Cardiac septum (tissue), 1 donor: ENCODE measurements around the gene SERPINE2. TPM values are rescaled to one million over a fixed set of nuclear protein-coding genes. Genes with fewer than 3 reads are reported as not detected.
"Not testable (repeated sequence)": the region's sequence is repeated elsewhere in the genome, so short reads cannot be mapped to it uniquely, and the experiment has no call there.

Experiments
- DNase-seq: peaks from one replicate; pipeline ENCODE4 v3.0.0-alpha.2; 2020; ENCODE audit warnings: low spot score
- intact Hi-C: fragments of 100-400 bp; cut with DNase I; formaldehyde crosslinking; loops from one replicate; pipeline ENCODE4 v1.14.0; 2022
- total RNA-seq: library from RNA; stranded (reverse); fragmentation: NEBNext Ultra II Directional; extraction: Animal tissue kit (Norgen Biotek cat#: 25700); gene quantifications from one replicate; pipeline ENCODE4 v1.2.1, GENCODE V29; 2021
- donor health status: DM: no; HTN: no; CAD: no.

The SERPINE2 gene
- total RNA-seq, 1 donor from 2014 or later, result 91.5 TPM

DNA sequence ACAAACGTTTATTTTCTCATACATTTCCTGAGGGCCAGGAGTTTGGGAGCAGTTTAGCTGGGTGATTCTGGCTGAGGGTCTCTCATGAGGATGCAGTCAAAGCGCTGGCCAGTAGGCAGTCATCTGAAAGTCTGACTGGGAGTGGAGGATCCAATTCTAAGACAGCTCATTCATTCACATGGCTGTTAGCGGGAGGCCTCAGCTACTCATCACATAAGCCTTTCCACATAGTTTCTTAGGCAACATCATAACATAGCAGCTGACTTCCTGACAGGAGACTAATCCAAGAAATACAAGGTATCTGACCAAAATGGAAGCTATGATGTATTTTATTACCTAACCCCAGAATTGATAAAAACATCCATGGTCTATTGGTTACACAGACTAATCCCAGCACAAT is 84.7 kb downstream of the SERPINE2 start:
- intact Hi-C loops, result loop anchor here (10.0 kb wide), 1 partner anchor 630 kb away; the partner anchor contains the start of gene CUL3
- DNase-seq, result no peak

DNA sequence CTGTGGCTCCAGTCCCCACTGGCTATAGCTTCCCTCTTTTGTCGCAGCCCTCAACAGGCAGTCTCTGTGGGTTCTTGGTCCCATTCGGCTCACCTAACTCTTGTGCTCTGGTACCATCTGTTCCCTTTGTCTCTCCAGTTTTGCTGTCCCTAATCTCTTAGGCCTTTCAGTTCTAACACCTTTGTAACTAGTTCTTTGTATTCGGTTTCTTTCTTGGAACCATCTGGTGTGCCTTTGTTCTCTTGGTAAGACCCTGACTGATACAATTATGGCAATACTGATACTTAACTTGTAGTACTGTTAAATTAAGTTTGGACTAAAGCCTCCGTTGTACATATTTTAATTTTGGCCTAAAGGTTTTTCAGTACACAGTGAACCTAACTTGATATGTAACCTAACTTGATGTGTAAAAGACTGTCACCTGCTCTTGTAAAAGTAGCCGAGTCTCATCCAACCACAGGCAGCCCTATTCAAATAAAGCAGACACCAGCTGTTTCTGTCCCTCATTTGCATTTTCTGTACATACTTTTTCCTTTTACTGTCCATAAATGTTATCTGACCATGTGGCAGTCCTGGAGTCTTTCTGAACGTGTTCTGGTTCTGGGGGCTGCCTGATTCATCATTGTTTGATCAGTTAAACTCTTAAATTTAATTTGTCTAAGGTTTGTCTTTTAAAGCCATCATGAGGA is 86.7 kb downstream of the SERPINE2 start:
- intact Hi-C loops, result loop anchor here (10.0 kb wide), 1 partner anchor 632 kb away; the partner anchor contains the start of gene CUL3
- DNase-seq, result no peak

DNA sequence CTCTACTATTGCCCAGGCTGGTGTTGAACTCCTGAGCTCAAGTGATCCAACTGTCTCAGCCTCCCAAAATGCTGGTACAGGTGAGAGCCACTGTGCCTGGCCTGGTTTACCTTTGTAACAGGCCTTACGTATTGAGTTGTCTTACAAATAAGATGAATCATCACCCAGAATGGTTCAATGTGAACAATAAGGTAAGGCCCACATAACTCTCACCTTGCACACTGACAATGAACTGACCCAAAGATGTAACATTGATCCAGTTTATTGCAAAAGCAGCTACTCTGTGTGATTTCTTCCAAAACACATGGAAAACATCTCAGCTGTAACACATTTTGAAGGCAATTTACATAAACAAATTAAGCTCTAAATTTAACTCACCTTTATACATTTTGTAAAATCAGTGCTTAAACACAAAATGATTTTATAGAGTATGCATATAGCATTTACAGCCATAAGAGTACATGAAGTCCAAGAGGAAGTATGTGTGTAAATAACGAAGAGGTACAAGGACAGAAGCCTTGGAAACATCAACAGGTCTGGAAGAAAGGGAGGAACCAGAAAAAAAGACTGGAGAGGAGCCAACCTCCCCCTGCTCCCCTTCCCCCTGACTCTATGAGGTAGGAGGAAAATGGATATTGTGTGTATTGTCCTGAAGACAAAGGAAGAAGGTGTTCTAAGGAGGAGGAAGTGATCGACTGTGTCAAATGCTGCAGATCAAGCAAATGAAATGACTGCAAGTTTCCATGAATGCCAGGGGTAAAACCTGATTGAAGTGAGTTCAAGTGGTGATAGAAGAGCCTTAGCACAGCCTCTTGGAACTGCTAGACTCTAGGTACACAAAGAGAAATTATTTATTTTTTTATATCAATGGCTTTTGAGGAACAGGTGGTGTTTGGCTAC is 88.4 kb downstream of the SERPINE2 start:
- intact Hi-C loops, result loop anchor here (10.0 kb wide), 1 partner anchor 634 kb away; the partner anchor contains the start of gene CUL3

DNA sequence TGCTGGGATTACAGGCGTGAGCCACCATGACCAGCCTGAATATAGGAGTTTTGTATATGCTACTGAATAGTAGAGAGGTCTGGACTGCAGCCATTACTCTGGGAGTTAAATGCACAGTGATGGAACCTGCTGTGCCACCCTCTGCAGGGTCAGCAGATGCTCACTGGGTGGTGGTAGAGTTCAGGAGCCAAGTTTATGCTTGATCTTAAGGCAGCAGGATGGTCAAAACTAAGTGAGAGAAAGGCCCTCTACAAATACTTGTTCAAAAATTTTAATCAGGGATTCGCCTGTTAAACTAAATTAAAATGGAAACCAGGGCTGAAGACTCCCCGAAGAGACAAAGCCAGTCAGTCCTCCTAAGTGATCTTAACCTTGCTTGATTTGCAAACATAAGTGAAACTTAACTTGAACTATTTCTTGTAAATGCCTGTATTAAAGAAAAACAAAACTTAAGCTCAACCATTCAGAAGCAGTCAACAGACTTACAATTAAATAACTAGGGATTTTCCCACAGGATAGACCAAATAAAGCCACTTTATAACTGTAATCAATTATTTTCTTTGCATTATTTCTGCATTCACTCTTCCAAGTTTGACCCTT is 89.7 kb downstream of the SERPINE2 start:
- intact Hi-C loops, result loop anchor here (5.0 kb wide), 1 partner anchor 112 kb away; the partner anchor contains the start of gene AP1S3

More for the DNA sequence above, 88.4 kb downstream of the SERPINE2 start:
- no peak for DNase-seq

DNA sequence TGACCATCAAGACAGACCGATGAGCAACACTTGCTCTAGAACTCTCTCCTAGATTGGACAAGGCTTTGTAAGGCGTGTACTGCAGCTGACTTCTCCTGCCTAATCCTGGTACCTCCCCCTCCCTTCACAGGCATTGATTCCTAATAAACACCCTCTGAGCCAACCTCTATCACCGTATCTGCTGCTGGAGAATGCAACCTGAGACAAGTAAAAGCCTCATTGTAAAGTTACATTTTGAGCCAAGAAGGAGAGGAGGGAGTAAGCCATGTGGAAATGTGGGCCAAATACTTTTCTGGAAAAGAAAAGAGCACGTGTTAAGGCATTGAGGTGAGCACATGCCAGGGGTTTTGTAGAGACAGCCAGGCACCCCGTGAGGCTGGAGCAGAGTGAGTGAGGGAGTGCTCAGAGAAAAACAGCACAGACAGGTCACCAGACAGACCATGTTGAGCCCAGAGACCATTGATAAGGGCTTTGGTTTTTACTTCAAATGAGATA is 91.3 kb downstream of the SERPINE2 start:
- intact Hi-C loops, result loop anchor here (5.0 kb wide), 1 partner anchor 110 kb away; the partner anchor contains the start of gene AP1S3
- no peak for DNase-seq

More for the DNA sequence above, 89.7 kb downstream of the SERPINE2 start:
- no peak for DNase-seq

DNA sequence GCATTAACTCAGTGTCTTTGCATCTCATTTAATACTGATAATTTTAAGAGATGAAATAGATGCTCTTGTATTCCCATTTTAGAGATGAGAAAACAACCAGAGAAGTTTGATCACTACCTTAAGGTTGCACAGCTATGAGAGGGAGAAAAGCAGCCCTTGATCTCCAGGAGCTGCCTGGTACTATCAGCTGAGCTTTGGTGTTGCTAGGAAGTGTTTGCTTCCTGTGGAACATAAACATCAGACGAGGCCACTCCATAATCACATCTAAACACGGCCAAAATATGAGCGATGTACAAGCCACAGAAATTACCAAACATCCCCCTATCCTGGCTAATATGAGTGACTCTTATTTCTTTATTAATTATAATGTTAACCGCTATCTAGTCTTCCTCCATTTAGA is 93.3 kb downstream of the SERPINE2 start:
- DNase-seq, result no peak
- intact Hi-C loops, result loop anchor here (1.0 to 5.0 kb wide), 2 partner anchors 12 to 108 kb away; partner anchors contain the start of genes AP1S3 and MRPL44

DNA sequence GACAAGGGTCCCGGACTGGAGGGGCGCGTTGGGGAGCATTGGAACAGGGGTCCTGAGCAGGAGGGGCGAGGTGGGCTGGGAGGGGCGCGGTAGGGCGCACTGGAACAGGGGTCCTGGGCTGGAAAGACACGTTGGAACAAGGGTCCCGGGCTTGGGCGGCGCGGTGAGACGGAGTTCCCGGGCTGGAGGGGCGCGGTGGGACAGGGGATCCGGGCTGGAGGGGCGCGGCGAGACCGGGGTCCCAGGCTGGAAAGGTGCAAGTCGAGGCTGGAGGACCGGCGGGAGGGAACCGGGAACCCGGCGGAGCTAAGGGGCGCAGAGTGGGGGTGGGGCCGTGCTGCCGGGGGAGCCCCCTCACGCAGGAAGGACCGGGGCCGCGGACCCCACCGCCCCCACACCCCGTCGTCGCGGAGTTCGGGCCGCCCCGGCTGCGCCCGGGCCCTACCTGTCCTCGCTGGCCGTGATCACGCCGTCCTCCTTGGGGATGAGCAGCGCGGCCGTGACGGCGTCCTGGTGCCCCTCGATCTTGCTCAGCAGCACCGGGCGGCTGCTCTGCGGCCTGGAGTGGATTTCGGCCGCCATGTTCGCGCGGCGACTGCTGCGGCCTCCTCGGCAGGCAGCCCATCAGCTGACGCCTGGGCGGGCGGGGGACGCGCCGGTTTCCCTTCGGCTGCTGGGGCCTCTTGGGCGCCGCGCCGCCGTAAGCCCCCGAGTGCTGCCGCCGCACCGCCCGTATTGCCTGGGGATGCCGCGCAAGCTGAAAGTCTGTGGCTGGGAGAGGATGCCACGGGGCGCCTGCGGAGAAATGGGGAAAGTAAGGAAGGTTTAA is 94.2 kb downstream of the SERPINE2 start, which contains the start of gene WDFY1:
Gene WDFY1 (minus strand): TSS at position 633 of the 829 bp plus-strand sequence. CDS start 51 bp downstream, at position 582.
- DNase-seq, result peak; percentile 94
- intact Hi-C loops, result loop anchor here (1.0 to 5.0 kb wide), 2 partner anchors 12 to 108 kb away; partner anchors contain the start of genes AP1S3 and MRPL44

DNA sequence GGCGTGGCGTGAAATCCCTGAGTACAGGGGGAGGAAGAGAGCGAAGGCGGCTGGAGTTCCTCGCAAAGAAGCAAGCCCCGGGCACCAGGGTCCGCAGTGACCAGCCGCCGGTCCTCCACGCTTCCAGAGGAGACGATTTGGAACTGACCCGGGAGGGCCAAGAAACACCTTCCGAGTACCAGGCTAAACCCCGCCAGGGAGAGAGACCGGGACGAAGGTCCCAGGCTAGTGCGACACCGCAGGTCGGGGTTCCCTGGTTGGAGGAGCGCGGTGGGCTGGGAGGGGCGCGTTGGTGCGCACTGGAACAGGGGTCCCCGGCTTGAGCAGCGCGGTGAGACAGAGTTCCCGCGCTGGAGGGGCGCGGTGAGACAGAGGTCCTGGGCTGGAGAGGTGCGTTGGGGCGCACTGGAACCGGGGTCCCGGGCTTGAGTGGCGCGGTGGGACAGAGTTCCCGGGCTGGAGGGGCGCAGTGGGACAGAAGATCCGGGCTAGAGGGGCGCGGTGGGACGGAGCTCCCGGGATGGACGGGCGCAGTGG is 94.9 kb downstream of the SERPINE2 start:
- intact Hi-C loops, result no loop called here
- DNase-seq, result peak; percentile 78

DNA sequence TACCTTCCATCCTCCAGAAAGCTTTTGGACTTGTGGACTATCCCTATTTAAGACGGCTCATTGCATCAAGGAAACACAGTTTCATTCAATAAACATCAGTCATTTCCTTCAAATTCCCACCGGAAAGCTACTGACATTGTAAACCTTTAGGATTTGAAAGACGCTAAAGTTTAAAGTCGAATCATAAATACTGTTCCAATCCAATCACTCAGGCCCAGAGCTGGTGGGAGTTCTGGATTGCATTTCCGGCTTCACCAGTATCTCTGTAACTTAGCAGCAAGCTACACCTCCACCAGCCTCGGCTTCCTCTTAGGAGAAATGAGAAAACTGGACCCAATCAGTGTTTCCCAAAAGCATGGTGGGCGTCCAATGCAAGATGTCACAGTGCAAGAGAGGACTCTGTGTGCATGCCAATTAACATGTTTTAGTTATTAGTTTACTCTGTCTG is 95.5 kb downstream of the SERPINE2 start:
- intact Hi-C loops, result no loop called here
- no peak for DNase-seq

DNA sequence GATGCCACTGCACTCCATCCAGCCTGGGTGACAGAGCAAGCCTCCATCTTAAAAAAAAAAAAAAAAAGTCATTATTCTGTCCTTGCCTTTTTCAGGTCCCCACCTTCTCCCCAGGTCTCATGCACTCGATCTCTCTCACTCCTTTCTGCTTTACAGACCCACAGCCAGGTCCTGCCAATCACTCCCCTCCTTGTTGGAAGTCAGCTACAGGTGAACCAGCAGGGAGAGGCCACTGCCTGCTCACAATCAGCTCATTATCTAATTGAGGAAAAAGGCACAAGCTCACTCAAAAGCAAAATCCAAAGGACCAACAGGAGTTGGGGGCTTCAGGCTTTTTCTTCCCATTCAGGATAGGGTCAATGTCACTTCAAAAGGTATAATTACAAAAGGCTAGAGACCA is 96.0 kb downstream of the SERPINE2 start:
- DNase-seq, result no peak
- intact Hi-C loops, result no loop called here

DNA sequence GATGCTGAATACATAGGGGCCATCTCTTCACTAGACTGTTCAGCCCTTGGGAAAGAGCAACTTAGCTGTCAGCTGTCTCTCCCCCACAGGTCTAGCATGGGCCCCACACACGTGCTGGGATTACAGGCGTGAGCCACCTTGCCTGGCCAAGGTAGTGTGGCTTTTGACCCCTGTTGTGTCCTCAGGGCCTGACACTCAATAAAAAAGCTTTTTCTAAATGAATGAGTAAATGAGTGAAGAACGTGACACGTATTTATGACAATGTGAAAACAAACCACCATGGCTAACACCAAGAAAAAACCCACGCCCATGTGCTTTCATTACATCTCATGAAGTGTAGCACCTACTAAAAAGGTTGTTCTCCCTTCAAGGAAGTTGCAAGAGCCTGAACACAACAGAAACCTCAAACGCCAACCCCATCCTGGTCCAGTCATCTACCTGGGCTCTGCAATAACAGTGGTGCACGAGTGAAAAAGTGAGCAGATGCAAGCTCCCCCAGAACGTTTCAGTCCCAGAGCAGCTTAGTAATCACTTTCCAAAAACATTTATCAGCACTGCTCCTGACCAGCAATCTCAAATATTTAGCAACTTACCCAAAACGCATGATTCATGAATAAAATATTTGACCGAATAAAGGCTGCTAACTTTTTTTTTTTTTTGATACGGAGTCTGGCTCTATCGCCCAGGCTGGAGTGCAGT is 97.4 kb downstream of the SERPINE2 start:
- intact Hi-C loops, result no loop called here

DNA sequence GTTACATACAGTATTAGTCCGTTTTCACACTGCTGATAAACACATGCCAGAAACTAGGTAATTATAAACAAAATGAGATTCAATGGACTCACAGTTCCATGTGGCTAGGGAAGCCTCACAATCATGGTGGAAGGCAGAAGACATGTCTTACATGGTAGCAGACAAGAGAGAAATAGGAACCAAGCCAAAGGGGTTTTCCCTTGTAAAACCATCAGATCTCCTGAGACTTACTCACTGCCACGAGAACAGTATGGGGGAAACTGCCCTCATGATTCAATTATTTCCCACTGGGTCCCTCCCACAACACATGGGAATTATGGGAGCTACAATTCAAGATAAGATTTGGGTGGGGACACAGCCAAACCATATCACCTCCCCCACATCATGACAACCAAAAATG is 99.6 kb downstream of the SERPINE2 start:
- intact Hi-C loops, DNase-seq: not testable (repeated sequence)

More for the DNA sequence above, 97.4 kb downstream of the SERPINE2 start:
- no peak for DNase-seq

DNA sequence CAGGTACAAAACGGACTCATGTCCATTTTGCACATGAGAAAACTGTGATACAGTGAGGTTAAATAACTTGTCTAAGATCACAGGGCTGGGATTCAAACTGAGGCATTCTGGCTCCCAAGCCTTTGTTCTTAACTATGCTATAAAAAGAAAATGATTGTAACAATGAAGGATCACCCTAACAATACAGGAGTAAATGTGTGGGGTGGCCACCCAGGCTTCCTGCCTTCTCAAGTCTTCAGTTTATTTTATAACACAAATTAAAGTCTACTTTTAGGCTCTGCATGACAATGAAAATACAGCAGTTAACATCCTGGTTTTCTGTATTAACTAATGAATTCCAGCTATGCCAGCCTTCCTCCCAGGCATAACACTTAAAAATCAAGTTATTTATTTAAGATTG is 101.6 kb downstream of the SERPINE2 start:
- no peak for DNase-seq
- intact Hi-C loops, result no loop called here

DNA sequence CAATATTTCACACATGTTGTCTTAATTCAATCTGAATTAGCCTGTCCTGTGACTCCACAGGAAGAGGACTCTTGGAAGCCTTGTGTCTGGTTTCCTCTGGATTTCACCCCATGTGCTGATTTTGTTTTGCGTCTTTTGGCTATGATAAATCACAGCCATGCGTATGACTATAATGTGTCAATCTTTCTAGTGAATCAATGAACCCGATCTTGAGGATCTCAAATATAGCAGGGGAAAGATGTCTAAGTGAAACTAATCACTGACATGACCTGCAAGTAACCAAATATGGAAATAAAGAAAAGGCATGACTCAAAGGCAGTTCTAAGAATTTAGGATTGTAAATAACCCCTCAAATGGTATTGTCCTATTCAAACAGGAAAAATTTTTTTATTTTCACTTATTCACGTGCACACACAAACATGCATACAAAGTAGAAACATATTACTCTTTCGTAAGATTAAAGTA is 102.2 kb downstream of the SERPINE2 start:
- intact Hi-C loops, result no loop called here
- no peak for DNase-seq

DNA sequence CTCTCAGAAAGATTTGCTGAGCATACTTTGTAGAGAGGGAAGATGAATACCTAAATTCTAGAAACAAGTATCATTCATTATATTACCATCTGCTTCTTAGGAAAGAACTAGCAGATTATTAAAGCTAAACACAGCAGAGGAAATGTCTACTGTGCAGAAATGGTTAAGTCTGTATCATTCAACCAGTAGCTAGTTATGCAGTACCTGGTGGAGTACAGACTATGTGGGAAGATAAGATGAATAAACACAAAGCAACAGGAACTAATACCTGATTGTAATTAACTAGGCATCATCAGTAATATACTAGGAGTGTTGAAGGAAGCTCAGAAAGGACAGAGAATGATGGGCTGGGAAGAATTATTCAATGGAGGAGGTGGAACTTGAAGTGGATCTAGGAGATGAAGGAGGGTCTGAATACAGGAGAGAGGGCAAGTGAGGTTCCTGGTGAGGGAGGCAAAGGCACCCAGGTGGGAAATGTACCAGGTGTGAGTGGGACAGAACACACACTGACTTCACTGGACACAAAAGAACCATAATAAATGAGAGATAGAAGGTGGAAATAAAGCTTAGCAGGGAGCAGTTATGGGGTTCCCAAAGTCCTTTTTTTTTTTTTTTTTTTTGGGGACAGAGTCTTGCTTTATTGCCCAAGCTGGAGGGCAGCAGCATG is 103.5 kb downstream of the SERPINE2 start:
- intact Hi-C loops, result no loop called here
- DNase-seq, result no peak

DNA sequence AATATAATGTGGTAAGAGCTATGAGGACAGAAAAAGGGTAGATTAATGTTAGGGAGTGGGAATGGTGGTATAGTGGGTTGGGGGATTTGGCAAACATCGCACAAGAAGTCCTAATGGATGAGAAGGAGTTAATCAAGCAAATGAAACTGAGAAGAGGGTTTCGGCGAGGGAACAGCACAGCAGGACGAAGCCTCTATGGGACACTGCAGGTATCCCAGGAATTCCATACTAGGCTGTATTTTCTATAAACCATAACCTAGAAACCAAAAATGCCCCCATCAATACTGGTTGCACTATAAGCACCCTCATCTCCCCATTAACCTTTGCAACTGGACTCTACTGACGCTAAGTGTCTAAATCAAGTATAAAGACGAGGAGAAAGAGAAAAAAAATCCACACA is 104.2 kb downstream of the SERPINE2 start:
- DNase-seq, result no peak
- intact Hi-C loops, result no loop called here
